Activated CD8-positive, alpha-beta memory T cell treated with anti-CD3 and anti-CD28 coated beads, Interleukin-2, amount 50 U/mL, for 24 hours (primary cell): ENCODE data around the gene EPHB6.

ENCODE experiments used
- DNase-seq: peaks from one replicate; pipeline ENCODE4 v3.0.0-alpha.2; 2020; ENCODE audit errors: extremely low read depth

The EPHB6 gene

DNA sequence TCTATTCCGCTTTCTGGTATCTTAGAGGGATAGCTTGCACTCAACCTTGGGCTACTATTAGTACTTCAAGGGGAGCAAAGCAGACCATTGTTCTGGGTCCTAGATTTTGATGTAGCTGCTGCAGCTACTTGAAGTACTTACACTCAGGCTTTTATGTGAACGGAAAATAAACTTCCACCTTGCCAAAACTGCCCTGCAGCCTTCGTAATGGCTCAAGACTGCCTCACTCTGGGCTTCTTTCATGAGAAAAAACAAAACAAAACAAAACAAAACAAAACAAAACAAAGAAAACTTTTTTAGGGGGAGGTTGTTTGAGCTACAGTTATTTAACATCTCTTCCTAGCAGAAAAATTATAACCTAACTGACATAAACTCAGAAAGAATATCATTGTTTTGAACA is 19.4 kb upstream of the EPHB6 start:
- no peak for DNase-seq

DNA sequence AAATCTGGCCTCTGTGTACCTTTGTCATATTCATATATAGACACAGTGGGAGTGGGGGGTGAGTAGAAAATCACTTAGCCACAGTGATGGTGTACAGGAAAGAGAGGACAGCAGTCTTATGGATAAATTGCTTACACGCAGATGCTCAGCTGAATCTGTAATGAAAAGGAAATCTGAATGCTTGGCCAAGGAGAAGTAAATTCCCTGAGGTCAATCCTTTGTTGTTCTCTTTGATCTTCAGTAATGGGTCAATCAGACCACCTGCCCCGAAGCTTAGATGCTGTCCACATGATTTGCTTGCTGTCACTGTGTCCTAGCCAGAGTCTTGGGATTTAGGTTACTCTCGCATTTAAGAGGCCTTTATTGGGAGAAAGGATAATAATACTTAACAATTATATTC is 18.4 kb upstream of the EPHB6 start:
- DNase-seq = no peak

DNA sequence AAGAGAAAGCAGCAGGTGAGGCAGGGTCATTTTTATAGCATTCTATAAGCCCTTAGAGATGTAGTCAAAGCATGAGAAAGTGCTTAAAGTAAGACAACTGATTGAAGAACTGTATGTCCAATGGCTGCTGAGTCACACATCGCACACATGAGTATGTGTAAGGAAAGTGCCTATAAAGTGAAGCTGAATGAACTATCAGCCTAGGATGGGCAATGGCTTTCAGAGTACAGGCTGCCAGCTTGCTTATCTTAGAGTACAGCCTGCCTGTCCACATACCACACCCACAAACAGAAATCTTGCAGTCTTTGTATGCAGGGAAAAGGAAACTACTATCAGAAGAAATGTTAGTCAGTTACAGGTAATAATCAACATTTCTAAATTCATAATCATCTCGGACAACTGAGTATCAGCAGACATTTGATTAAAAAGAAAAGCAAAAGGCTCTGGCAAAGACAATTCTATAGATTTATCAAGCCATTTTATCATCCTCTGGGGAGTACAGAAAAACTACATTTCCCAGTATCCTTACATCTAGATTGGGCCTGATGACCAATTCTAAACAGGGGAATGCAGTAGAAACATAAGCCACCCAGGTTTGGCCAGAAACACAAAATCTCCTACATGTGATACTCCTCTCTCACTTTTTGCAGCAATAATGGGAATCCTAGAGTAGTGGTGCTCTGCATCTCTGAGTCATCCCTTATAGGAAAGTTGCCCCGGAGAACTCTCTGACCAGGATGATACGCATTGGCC is 16.2 kb upstream of the EPHB6 start:
- DNase-seq = no peak

DNA sequence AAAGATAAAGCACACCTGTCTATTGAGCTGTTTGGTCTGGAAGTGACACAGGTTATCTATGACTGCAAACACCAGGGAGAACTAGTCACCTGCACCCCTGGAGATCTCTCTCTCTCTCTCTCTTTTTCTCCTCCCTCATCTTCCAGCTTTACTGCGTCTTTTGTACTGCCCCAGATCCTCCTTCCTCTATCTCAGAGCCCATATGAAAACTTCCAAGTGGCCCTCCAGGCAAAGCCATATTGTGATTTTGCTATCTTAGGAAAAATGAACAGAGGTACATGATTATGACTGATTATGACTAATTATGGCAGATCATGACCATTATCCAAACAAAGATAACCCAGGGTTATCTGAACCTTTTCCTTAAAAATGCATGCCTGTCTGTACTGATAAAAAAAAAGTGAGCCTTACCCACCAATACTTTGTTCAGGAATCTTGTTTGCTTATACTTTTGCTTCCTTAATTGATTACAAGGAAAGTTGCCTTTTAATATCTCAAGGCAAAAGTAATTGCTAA is 12.6 kb upstream of the EPHB6 start:
- DNase-seq = no peak

DNA sequence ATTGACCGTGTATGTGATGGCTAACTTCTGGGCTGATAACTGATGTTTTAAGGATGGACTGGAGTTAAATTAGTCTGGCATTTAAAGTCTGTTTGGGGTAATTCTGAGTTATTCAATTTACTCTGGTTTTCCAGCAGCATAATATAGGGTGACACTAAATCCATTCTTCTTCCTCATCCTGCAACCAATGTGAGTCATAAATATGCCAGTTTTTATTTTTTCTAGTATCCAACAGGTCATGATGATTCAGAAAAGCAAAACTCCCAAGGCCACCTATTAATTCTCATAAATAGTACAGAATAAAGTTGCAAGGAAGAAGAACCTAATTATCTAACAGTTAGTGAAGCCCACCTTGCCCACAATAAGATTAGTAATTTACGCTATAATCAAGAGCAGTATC is 7.5 kb upstream of the EPHB6 start:
- no peak for DNase-seq

DNA sequence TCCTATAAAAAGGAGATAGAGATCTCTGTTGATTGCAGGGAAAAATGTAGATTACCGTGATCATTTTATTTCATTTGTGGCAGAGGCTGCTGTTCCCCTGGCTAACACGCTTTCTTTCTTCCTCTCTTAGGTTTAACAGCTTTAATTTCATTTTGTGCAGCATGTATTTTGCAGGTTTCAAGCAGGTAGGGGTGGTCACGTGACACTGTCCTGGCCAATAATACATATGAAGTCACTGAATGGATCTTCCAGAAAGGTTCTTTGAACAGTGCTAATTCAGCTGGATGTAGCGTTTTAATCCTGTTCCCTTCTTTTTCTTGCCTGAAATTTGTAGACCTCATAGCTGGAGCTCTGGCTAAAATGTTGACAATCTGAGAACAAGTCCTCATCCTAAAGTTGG is 3.6 kb upstream of the EPHB6 start:
- no peak for DNase-seq

DNA sequence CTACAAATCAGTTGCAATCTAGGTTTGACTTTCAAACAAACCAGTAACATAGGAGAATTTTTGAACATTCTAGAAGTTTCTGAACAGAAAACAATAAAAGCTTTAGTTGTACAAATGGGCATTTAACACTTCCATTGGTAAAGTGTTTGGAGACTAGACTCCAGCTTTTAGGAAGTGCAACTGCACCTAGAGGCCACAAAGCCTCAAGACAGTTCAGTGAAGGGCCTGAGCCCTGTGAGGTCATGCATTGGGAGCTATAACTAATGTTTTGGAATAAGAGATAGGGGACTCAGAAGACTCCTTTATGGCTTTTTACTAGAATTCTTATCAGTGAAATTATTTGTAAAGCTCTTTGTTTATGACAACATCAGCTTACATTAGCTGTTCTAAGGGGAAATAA is 3.0 kb upstream of the EPHB6 start:
- DNase-seq = no peak

DNA sequence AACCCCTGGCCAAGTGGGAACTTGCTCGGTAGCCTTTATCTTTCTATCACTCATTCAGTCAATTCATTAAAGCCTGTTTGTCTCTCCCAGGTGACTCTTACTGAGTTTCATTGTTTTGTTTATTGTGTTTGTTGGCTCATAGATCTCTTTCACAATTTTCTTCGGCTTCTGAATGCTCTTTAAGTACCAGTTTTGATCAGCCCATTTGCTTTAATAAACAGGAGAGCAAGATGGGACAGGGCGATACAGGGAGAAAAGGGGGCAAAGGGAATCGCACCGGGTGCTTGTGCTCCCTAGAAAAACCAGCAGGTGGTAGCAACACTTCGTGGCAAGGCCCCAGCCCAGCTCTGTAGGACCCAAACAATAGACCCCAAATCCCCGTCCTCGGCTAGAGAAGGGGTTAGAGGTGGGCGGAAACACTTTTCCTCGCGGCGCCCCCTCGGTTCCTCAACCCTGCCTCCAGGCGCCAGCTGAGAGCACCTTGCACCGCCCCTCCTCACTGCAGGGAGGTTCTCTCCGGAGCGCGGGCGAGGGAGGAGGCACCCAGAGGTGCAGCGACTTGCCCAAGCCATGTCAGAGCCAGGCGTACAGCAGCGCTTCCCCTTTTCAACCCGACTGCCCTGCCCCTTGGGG is 1.0 kb upstream of the EPHB6 start:
- DNase-seq = peak; percentile 14

DNA sequence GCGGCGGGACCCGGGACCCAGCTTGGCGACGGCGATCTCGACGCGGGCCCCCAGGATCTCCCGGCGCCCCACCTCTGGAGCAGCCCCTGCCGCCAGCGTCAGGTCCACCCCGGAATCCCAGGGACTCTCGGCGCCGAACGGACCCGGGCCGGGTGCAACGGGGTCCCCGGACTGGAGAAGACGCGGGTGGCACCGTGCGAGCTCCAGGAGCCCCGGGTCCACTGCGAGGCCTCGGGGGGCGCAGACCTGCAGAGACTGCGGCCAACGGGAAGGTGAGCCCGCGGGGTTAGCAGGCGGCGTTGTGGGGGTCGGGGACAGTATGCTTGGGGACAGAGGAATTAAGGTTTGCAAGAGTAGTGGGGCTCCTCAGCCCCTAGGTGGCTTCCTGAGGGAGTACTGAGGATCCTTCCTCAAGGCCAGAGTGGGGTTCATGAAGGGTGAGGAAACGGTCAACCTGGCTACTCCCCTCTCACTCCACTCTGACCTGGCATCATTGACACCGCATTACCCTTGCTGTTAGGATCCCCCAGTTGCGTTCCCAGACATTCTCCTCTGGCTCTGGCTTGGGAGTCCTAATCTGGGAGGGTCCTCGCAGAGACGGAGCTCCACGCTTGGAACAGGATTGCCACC is 353 bp downstream of the EPHB6 start:
- DNase-seq = no peak

DNA sequence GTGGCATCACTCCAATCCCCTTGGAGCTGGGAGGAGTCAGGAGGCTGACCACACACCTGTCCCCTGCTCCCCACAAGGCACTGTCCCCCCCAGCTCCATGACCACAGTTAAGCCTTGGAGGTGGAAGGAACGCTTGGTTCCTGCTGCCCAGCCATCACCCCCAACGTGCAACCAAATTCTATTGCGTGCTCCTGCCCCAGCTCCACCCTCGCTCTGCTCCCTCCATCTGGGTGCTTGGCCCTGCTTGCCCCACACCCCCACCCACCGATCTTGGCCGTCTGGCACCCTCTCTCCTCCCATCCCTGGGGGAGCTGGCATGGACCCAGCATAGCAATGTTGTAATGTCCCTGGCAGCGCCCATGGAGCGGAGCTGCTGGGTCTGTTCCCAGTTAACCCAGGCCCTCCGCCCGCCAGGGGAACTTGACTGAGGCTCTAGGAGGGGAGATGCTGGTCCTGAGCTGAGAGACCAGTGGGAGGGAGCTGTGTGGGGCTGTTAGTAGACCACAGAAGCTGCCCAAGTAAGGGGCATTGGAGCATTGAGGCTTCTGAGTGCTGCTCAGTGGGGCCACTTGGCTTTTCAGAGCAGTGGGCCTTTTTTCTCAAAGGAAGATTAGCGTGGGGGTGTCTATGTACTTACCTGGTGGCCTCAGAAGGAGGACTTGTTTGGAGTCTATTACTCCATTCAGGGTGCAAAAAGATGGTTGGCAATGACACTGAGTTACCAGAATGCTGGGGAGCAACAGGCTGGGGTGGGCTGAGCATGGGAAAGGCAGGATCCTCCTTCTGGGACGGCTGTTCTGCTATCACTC is 1.1 kb downstream of the EPHB6 start:
- DNase-seq = no peak

DNA sequence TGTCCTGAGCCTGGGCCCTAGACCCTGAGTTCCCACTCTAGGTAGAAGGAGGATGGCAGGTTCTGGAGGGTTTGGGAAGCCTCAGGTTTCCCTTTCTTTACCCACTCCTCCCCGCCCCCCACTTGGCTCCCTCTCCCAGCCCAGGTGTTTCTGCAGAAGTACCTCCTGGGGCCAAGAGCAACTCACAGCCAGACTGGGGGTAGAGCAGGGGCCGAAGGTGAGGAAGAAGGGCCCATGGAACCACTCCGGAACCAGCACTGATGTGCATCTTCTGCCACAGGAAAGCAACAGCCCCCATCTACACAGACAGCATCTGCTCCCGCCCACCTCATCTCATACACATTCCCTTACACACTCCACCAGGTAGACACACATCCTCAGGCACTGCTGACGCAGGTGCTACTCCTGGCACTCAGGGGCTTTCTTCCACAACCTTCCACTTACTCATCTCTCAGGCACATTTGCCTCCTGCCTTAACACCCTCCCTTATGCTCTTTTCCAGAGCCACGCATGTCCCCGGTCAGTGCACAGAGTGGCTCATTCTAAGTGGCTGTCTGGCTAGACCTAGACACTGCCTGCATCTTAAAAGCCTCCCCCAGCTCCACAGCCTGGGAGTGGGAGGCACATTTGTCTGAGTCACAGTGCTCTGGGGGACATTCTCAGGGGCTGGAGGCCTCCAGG is 1.8 kb downstream of the EPHB6 start:
- DNase-seq = no peak

DNA sequence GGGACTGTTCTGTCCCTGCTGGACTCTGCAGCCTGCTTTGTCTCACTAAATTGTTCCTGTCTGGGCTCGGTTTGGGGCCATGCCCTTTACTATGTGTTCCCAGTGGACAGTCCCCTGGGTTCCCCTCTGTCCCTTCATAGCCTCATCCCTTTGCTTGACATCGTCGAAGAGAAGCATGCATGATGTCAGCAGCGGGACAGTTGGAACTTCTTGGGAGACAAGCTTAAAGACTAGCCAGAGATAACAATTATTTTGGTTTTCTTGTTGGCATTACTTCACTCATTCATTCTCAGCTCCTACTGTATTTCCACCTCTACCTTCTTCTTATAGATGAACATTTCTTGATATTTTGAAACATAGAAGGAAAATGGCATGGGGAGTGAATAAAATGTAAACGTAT is 2.7 kb downstream of the EPHB6 start:
- no peak for DNase-seq

DNA sequence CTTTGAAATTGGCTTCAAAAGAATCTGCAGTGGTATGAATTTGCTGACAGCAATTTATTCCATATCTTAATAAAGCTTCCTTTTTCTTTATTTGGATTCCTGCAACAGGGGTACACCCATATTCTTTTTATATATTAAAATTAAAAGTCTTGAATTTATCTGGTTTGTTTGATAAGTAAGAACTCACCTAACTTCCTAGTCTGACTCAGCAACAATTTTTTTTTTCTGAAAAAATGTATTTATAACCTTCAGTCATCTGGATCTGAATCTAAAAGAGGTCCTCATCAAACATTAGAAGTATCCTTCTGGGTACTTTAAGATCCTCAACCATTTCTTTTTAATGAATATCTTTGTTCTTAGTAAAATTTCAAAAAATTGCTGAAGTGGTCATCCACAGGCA is 4.5 kb downstream of the EPHB6 start:
- no peak for DNase-seq

DNA sequence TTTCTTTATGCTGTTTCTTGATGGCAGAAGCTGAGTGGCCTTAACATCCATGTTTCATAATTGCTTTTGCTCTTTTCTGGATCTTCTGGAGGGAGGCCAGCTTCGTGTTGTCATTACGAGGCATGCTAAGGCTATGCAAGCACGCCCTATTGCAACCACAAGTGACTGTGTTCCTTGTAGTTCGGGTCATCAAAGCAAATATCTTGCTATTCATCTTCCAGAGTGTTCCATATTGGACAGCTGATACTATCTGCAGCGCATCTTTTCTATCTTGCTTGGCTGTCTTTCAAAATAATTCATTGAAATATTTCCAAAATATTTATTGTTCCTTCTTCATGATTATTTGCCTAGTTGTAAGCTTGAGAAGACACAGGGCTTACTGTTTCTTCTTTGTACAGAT is 5.0 kb downstream of the EPHB6 start:
- DNase-seq = no peak

DNA sequence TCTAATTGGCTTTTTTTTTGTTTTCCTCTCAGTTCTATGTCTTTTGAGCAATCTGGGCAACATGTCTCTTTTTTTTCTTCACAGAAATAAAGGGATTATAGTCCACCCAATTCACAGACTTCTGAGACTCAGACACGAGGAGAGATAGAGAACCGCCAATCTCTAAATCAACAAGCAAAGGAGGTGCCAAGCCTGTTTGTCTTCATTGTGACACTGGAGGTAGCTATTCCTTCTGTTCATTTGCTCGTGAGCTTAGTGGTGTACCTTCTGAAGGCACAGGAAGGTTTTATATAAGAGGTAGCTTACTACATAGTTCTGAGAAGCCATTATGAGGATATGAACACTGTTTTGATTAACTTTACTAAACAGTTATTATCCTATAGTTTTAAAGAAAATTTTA is 6.1 kb downstream of the EPHB6 start:
- no peak for DNase-seq

DNA sequence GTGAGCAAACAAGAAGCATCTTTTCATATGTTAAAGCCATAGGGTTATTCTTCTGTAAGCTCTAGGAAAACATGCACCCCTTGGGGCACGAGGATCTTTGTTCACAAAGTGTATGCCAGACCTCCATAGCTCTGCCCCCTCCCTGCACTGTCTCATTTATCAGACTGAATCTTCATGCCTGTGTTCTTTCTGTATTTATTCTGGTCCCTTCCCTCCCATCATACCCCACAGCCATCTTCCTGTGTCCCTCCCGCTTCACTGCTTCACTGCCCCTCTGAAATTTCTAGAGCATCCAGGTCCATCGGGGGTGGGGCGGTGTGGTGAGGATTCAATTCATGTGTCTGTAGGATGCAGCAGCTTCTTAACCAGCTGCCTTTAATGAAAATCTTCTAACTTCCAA is 7.5 kb downstream of the EPHB6 start:
- DNase-seq = no peak

DNA sequence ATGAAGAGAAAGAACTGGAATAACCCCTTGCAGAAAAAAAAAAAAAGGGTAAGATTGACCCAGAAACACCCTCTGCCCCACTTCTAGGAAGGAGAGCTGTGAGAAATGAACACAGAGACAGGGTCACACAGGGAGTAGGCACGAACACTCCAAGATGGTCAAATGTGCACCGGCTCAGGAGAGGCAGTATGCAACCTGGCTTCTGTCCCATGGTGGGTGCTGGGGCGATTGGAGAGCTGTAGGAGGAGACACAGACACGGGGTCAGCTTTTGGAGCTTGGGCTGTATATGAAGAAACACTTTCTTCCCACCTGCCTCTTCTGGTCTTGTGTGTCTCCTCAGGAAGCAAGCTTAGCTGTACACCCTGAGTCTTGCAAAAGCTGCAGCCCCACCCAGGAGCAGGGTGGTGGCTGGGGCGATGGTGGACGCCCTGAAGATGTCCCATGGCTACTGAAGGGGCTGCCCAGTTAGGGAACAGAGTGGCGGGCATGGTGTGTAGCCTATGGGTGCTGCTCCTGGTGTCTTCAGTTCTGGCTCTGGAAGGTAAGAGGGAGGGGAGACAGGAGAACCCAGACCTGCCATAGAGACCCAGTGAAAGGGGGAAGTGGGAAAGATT is 8.0 kb downstream of the EPHB6 start:
- no peak for DNase-seq

DNA sequence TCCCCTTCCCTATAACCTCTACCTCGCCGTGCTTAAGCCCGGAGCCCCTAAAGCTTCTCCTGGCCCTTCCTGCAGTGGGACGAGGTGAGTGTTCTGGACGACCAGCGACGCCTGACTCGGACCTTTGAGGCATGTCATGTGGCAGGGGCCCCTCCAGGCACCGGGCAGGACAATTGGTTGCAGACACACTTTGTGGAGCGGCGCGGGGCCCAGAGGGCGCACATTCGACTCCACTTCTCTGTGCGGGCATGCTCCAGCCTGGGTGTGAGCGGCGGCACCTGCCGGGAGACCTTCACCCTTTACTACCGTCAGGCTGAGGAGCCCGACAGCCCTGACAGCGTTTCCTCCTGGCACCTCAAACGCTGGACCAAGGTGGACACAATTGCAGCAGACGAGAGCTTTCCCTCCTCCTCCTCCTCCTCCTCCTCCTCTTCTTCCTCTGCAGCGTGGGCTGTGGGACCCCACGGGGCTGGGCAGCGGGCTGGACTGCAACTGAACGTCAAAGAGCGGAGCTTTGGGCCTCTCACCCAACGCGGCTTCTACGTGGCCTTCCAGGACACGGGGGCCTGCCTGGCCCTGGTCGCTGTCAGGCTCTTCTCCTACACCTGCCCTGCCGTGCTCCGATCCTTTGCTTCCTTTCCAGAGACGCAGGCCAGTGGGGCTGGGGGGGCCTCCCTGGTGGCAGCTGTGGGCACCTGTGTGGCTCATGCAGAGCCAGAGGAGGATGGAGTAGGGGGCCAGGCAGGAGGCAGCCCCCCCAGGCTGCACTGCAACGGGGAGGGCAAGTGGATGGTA is 9.2 kb downstream of the EPHB6 start:
- no peak for DNase-seq

DNA sequence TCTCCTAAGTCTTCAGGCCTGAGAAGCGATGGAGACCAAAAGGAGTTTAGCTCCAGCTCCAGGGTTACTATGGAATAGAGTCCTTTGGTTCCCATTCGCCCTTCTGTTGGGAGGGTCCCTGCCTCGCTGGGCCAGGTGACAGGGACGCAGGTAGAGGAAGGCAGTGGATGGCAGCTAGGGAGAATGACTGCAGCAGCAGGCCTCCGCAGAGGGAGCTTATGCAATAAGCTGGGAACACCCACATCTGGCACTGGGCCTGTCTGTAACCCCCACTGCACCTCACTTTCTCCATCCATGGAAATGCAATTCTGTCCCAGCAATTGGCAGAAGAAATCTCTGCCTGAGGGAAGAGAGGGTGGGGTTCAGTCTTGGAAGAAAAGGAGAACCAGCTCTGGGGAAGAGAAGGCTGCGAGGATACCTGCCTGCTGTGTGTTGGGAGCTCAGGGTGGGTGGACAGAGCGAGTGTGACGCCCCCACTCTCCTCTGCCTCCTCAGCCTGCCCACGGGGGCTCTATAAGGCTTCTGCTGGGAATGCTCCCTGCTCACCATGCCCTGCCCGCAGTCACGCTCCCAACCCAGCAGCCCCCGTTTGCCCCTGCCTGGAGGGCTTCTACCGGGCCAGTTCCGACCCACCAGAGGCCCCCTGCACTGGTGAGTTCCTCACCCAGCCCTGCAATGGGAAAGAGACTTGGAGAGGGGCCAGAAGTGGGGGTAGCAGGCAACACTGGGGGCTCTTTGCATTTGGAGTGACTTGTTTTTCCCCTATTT is 10.3 kb downstream of the EPHB6 start:
- DNase-seq = no peak

DNA sequence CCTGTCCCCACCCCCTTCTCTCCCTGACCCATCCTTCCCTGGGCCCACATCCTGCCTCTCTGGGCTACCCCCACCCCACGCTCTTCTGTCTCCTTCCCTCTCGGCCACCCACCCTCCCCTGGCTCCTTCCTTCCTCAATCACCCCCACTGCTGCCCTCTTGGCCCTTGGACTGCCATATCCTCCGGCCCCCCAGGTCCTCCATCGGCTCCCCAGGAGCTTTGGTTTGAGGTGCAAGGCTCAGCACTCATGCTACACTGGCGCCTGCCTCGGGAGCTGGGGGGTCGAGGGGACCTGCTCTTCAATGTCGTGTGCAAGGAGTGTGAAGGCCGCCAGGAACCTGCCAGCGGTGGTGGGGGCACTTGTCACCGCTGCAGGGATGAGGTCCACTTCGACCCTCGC is 10.9 kb downstream of the EPHB6 start:
- DNase-seq = no peak
